GM18498 (cell line): ENCODE measurements around the gene MMP19.

Experiments
- ATAC-seq: cut with Tn5 transposase; IDR thresholded peaks from one replicate; pipeline ENCODE4 v1.9.1; 2021; ENCODE audit warnings: mild to moderate bottlenecking, moderate library complexity; ENCODE audit not compliant: unreplicated experiment

Gene MMP19

DNA sequence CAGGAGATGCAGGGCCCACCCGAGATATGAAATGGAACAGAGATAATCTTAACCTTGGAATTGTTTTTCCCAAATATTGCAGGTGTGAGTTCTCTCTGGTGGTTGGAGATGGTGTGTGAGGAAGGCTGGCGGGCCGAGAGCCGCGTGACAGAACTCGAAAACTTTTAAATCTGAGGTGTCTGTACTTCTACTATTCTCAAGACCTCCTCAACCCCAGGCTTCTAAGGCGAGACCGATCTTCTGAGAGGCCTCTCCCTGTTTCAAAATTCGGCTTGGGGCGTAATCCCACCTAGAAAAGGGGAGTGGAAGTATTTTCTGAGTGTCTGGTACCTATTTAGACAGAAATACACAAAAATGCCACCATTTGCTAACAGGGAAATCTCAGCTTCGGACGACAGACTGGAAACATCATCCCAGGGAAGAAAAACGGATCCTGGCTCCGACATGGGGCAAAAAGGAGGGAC is 25.8 kb downstream of the MMP19 start:
- no peak for ATAC-seq

DNA sequence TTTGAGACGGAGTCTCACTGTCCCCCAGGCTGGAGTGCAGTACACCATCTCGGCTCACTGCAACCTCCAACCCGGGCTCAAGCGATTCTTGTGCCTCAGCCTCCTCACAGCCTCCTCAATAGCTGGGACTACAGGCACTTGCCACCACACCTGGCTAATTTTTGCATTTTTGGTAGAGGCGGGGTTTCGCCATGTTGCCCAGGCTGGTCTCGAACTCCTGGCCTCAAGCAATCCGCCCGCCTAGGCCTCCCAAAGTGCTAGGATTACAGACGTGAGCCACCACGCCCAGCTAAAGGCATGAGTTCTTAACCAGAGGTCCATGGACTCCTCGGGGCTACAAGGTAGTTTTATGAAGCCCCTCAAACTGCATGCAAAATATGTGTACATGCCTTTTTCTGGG is 27.3 kb downstream of the MMP19 start:
- ATAC-seq, result no peak

DNA sequence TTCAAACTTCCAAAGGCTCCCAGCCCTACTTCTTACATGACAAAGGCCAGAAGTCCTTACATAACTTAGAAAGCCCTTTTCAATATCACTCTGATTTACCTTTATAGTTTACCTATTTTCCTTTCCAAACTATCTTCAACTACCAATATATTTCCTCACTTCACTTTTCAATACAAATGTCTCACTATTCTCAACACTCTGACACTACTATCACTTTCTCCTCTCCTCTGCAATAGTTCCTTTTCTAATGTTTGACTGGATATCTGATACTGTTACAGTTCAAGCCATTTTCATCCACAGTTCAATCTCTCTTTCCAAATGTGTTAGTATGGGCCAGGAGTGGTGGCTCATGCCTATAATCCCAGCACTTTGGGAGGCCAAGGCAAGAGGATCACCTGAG is 28.5 kb downstream of the MMP19 start:
- ATAC-seq, result no peak

DNA sequence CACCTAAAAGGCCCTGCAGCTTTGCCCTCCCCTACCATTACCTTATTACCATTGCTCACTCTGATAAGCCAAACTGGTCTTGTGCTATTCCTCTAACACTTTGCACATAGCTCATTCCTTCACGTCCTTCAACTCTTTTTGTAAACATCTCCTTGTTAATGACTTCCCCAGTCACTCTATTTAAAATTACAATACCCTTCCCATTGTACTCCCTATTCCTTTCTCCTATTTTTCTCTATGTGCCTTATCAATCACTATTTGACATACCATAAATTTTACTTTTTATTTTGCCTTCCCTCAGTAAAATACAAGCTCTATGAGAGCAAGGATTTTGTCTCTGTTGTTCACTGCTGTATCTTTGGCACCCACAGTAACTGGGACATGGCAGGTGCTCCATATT is 30.6 kb downstream of the MMP19 start:
- ATAC-seq, result no peak

DNA sequence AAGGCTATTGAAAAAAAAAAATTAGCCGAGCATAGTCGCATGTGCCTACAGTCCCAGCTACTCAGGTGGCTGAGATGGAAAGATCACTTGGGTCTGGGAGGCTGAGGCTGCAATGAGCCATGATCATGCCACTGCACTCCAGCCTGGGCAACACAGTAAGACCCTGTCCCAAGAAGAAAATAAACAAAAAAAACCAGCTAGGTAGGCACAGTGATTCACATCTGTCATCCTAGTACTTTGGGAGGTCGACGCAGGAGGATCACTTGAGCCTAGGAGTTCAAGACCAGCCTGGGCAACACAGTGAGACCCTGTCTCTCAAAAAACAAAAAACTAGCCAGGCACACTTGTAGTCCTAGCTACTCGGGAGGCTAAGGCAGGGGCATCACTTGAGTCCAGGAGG is 33.5 kb downstream of the MMP19 start:
- ATAC-seq, result no peak

DNA sequence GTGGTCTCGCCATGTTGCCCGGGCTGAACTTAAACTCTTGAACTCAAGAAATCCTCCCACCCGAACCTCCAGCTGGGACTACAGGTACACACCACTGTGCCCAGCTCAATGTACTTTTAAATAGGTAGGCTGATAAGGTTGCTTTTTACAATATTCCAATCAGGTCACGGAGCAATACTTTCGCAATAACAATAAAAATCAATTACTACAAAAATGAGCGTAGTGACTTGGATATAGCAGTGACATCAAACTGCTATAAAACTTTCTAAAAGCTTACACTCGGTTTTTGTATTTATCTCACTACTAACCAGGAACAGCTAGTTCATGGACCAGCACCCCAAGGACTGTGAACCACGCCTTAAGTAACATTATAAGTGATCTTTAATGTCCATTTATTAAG is 35.8 kb downstream of the MMP19 start:
- no peak for ATAC-seq

DNA sequence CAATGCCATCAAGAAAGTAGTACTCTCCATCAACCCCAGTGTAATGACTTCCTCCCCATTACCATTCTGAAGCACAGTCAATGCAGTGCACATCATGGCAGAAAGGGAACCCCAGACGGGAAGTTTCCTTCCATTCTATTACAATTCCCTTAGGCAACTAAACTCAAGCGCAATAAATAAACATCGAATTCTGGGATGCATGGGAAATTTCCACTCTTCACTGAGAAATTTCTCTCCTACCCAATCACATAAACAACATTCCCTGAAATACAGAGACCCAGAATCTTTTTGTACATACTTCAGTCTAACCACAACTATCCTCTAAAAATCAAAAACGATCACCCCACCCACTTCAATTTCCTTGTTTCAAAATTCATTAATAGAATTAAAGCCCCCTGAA is 45.2 kb downstream of the MMP19 start:
- ATAC-seq, result no peak

DNA sequence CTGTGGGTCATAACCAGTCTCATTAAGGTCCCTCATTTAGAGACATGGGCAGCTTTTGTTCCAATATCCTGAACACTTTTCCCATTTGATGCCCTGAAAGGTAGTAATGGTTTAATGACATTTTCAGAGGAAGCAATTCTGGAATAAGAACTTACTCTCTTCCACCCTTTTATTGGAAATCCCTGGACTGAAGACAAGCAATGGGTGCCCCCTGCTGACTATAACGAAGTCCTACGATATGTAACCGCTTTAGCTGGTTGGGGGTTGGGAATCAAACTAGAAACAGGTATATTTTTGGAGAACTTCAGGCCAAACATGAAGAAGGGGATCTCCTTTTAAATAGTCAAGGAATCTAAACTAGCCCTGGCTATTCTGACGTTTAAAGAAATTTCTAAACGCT is 45.7 kb downstream of the MMP19 start:
- ATAC-seq, result no peak

DNA sequence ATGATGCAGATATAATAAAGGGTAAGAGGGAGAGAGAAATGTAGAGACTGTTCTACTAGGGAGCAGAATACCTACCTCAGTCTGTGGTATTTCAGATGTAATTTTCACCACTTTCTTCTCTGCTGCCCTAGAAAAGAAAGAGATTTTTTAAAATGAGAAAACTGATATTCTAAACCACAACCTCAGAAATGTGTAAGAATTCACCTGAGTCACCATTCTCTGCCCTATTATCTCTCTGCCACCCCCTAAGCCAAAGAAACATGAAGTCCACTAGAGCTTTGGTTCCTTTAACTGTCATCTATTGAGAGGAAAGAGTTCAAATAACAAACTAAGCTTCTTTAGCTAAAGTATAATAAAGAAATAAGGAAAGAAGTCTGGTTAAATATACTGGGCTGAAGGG is 46.8 kb downstream of the MMP19 start:
- ATAC-seq, result no peak

DNA sequence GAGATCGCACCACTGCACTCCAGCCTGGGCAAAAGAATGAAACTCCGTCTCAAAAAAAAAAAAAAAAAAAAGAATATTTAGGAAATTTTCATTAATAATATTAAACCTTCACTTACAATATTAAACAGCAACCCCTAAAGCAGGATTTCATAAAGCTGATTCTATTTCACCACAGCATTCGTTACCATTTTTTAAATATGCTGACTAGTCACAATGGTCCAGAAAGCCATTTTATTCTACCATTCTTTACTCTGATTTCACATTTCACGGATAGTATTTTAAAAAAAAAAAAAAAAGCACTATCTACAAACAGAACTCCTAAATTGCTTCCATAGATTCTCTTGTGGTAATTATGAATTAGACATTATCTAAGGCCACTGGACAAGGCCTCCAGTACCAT is 52.8 kb downstream of the MMP19 start:
- ATAC-seq, result no peak

DNA sequence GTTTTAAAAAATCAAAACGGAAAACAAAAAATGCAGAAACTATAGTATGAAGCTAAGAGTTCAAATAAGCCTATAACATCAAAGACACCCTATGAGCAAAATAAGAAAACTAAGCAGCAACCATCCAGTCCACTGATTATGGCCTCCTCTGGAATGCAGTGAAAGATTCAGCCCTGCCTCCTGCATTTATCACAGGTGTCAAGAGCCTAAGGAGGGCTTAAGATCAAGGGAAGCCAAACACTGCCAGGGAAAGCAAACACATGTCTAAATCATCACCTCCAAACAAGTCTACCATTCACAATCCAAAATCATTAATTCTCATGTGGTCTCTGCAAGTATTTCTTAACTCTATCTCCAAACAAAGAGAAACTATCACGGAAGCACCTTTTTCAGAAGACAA is 53.6 kb downstream of the MMP19 start:
- no peak for ATAC-seq

DNA sequence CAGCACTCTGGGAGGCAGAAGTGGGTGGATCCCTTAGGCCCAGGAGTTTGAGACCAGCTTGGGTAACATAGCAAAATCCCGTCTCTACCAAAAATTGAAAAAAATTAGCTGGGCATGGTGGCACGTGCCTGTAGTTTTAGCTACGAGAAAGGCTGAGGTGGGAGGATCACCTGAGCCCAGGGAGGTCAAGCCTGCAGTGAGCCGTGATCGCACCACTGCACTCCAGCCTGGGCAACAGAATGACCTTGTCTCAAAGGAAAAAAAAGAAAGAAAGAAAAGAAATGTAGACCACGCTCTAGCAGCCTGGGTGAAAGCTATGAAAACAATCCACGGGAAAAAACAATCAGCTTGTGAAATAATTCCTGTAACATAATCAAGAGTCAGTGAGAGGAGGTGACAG is 54.2 kb downstream of the MMP19 start:
- ATAC-seq, result no peak
